ENCODE data around the gene RMI1. TPM values are rescaled to one million over a fixed set of nuclear protein-coding genes. Genes with fewer than 3 reads are reported as not detected.
"Not testable (repeated sequence)": the region's sequence is repeated elsewhere in the genome, so short reads cannot be mapped to it uniquely, and the experiment has no call there.

The RMI1 gene
- total RNA-seq, 1 experiment from 2014 or later, result 11.6 TPM

GRCh38 chr9:83987402-83987791, 6.8 kb downstream of the RMI1 start:
- Histone ChIP-seq H3K9me3 (no peaks in the 10 kb centered on the region), H3K36me3 (peaks cover 18% of the 10 kb centered on the region), H3K4me3 (no peak overlapping the region), H3K27me3 (no peaks in the 10 kb centered on the region)
- DNase-seq, result no peak

GRCh38 chr9:83988411-83988810, 7.8 kb downstream of the RMI1 start:
- Histone ChIP-seq H3K27me3 (no peaks in the 10 kb centered on the region), H3K9me3 (no peaks in the 10 kb centered on the region), H3K4me3 (no peak overlapping the region), H3K36me3 (peaks cover 15% of the 10 kb centered on the region)
- DNase-seq, result no peak

- Histone ChIP-seq H3K36me3 (peaks cover 15% of the 10 kb centered on the region), H3K9me3 (no peaks in the 10 kb centered on the region), H3K27me3 (no peaks in the 10 kb centered on the region), H3K4me3 (no peak overlapping the region)
- no peak for DNase-seq
Measured at GRCh38 chr9:83991355-83991754, 10.8 kb downstream of the RMI1 start.

- Histone ChIP-seq H3K27me3 (no peaks in the 10 kb centered on the region), H3K9me3 (no peaks in the 10 kb centered on the region), H3K36me3 (peaks cover 9% of the 10 kb centered on the region), H3K4me3 (no peak overlapping the region)
- DNase-seq, result no peak
Measured at GRCh38 chr9:83992407-83992806, 11.8 kb downstream of the RMI1 start.

- H3K4me3 ChIP-seq, result no peak overlapping the region
- DNase-seq, result no peak
- no peaks in the 10 kb centered on the region for H3K9me3 ChIP-seq
- peaks cover 8% of the 10 kb centered on the region for H3K36me3 ChIP-seq
- no peaks in the 10 kb centered on the region for H3K27me3 ChIP-seq
Measured at GRCh38 chr9:83992901-83993300, 12.3 kb downstream of the RMI1 start.

- no peaks in the 10 kb centered on the region for H3K27me3 ChIP-seq
- H3K4me3 ChIP-seq, result no peak overlapping the region
- H3K9me3 ChIP-seq, result no peaks in the 10 kb centered on the region
- H3K36me3 ChIP-seq, result peaks cover 3% of the 10 kb centered on the region; the same call in 1 of the 2 replicates
- no peak for DNase-seq
Measured at GRCh38 chr9:83996126-83996525, 15.5 kb downstream of the RMI1 start.

- no peak overlapping the region for H3K4me3 ChIP-seq
- no peaks in the 10 kb centered on the region for H3K27me3 ChIP-seq
- no peak for DNase-seq
- H3K36me3 ChIP-seq, result peaks cover 16% of the 10 kb centered on the region
- H3K9me3 ChIP-seq, result no peaks in the 10 kb centered on the region
Measured at GRCh38 chr9:83999141-83999918, 18.7 kb downstream of the RMI1 start.

GRCh38 chr9:84000186-84000585, 19.6 kb downstream of the RMI1 start:
- H3K27me3 ChIP-seq, result no peaks in the 10 kb centered on the region
- peaks cover 16% of the 10 kb centered on the region for H3K36me3 ChIP-seq
- DNase-seq, result no peak
- H3K9me3 ChIP-seq, result no peaks in the 10 kb centered on the region
- no peak overlapping the region for H3K4me3 ChIP-seq

- no peaks in the 10 kb centered on the region for H3K27me3 ChIP-seq
- no peak overlapping the region for H3K4me3 ChIP-seq
- peaks cover 16% of the 10 kb centered on the region for H3K36me3 ChIP-seq
- 0 out of 2 replicates have a peak, but pooled peaks cover 2% of the 10 kb centered on the region for H3K9me3 ChIP-seq
- DNase-seq, result no peak
Measured at GRCh38 chr9:84001621-84002020, 21.0 kb downstream of the RMI1 start.

- Histone ChIP-seq H3K36me3 (peaks cover 16% of the 10 kb centered on the region), H3K27me3 (no peaks in the 10 kb centered on the region), H3K9me3 (0 out of 2 replicates have a peak, but pooled peaks cover 2% of the 10 kb centered on the region), H3K4me3 (no peak overlapping the region)
- no peak for DNase-seq
Measured at GRCh38 chr9:84002344-84002743, 21.7 kb downstream of the RMI1 start.

- H3K36me3 ChIP-seq, result peaks cover 16% of the 10 kb centered on the region
- no peak overlapping the region for H3K4me3 ChIP-seq
Measured at GRCh38 chr9:84003246-84003645, 22.6 kb downstream of the RMI1 start.

GRCh38 chr9:84007662-84008061, 27.1 kb downstream of the RMI1 start:
- 0 out of 2 replicates have a peak, but pooled peaks cover 2% of the 10 kb centered on the region for H3K9me3 ChIP-seq
- DNase-seq, result no peak
- H3K36me3 ChIP-seq, result peaks cover 4% of the 10 kb centered on the region
- no peaks in the 10 kb centered on the region for H3K27me3 ChIP-seq
- no peak overlapping the region for H3K4me3 ChIP-seq

More at GRCh38 chr9:84003246-84003645, 22.6 kb downstream of the RMI1 start:
- Histone ChIP-seq H3K27me3 (no peaks in the 10 kb centered on the region), H3K9me3 (0 out of 2 replicates have a peak, but pooled peaks cover 2% of the 10 kb centered on the region)
- DNase-seq, result no peak

GRCh38 chr9:84024041-84024575, 43.5 kb downstream of the RMI1 start:
- no peaks in the 10 kb centered on the region for H3K36me3 ChIP-seq
- no peaks in the 10 kb centered on the region for H3K9me3 ChIP-seq
- H3K4me3 ChIP-seq, result no peak overlapping the region
- no peak for DNase-seq
- H3K27me3 ChIP-seq, result no peaks in the 10 kb centered on the region

GRCh38 chr9:84027201-84027600, 46.6 kb downstream of the RMI1 start:
- H3K9me3 ChIP-seq, result no peaks in the 10 kb centered on the region
- H3K4me3 ChIP-seq, result no peak overlapping the region
- H3K27me3 ChIP-seq, result no peaks in the 10 kb centered on the region
- no peaks in the 10 kb centered on the region for H3K36me3 ChIP-seq
- no peak for DNase-seq

GRCh38 chr9:84031534-84031933, 50.9 kb downstream of the RMI1 start:
- H3K27me3 ChIP-seq, result no peaks in the 10 kb centered on the region
- no peaks in the 10 kb centered on the region for H3K9me3 ChIP-seq
- H3K36me3 ChIP-seq, result no peaks in the 10 kb centered on the region
- H3K4me3 ChIP-seq, result no peak overlapping the region
- no peak for DNase-seq

GRCh38 chr9:84041857-84042256, 61.3 kb downstream of the RMI1 start:
- not testable (repeated sequence) for H3K4me3 ChIP-seq, H3K9me3 ChIP-seq, DNase-seq, H3K36me3 ChIP-seq, H3K27me3 ChIP-seq

- no peak overlapping the region for H3K4me3 ChIP-seq
- no peaks in the 10 kb centered on the region for H3K36me3 ChIP-seq
- H3K9me3 ChIP-seq, result no peaks in the 10 kb centered on the region
- DNase-seq, result no peak
- no peaks in the 10 kb centered on the region for H3K27me3 ChIP-seq
Measured at GRCh38 chr9:84045481-84046097, 65.0 kb downstream of the RMI1 start.

All from MG63 (cell line).